Measurements from ENCODE around the gene RAD51B.

The RAD51B gene

GRCh38 chr14:67998834-67999233 is 179.3 kb downstream of the RAD51B start:
- DNase-seq (ENCODE audit: low read depth in 2 of 2) = no peak
- no peak for TF ChIP-seq CTCF (IDR thresholded peaks at IDR 0.05; ENCODE audit: low read depth, low read length)
- H3K4me3 ChIP-seq (replicated peaks in 1 of 2; ENCODE audit: low read depth in 2 of 2, low read length in 2 of 2) = no peak overlapping the region

DNA sequence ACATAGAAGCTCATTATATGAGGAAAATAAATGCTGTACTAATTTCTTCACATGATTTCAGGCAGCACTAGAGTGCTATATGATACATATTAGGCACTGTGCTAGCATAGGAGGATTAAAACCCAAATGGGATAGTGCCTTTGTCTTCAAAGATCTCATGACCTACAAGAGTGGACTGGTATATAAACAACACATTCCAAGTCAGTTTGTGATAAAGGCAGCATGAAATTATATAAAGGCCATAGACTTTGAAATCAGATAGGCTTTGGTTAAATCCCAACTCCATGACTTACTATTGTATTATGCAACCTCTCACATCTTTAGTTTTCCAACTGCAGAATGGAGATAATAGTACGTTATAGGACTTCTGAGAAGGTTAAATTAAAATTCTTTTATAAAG is 179.7 kb downstream of the RAD51B start:
- H3K4me3 ChIP-seq (replicated peaks in 1 of 2; ENCODE audit: low read depth in 2 of 2, low read length in 2 of 2) = no peak overlapping the region
- no peak for TF ChIP-seq CTCF (IDR thresholded peaks at IDR 0.05; ENCODE audit: low read depth, low read length)
- peak; percentile 18 to 56 for DNase-seq (ENCODE audit: low read depth in 2 of 2)

- peak; percentile 67 to 77 for DNase-seq (ENCODE audit: low read depth in 2 of 2)
- H3K4me3 ChIP-seq (replicated peaks in 1 of 2; ENCODE audit: low read depth in 2 of 2, low read length in 2 of 2) = no peak overlapping the region
- no peak for TF ChIP-seq CTCF (IDR thresholded peaks at IDR 0.05; ENCODE audit: low read depth, low read length)
These were observed 180.3 kb downstream of the RAD51B start for GRCh38 chr14:67999705-68000384.

GRCh38 chr14:68000511-68000910 is 180.9 kb downstream of the RAD51B start:
- TF ChIP-seq CTCF (IDR thresholded peaks at IDR 0.05; ENCODE audit: low read depth, low read length) = no peak
- no peak overlapping the region for H3K4me3 ChIP-seq (replicated peaks in 1 of 2; ENCODE audit: low read depth in 2 of 2, low read length in 2 of 2)
- DNase-seq (ENCODE audit: low read depth in 2 of 2) = no peak

- no peak for DNase-seq (ENCODE audit: low read depth in 2 of 2)
- no peak overlapping the region for H3K4me3 ChIP-seq (replicated peaks in 1 of 2; ENCODE audit: low read depth in 2 of 2, low read length in 2 of 2)
- no peak for TF ChIP-seq CTCF (IDR thresholded peaks at IDR 0.05; ENCODE audit: low read depth, low read length)
These were observed 188.9 kb downstream of the RAD51B start for GRCh38 chr14:68008491-68008890.

- no peak for TF ChIP-seq CTCF (IDR thresholded peaks at IDR 0.05; ENCODE audit: low read depth, low read length)
- peak; percentile 62 to 66 for DNase-seq (ENCODE audit: low read depth in 2 of 2)
- no peak overlapping the region for H3K4me3 ChIP-seq (replicated peaks in 1 of 2; ENCODE audit: low read depth in 2 of 2, low read length in 2 of 2)
These were observed 191.9 kb downstream of the RAD51B start for GRCh38 chr14:68011406-68012028.

Measured in cardiac fibroblast (primary cell).